Dermis blood vessel endothelial cell (primary cell): Measurements from ENCODE around the gene C2orf49. TPM values are rescaled to one million over a fixed set of nuclear protein-coding genes. Genes with fewer than 3 reads are reported as not detected.

Experiments
- DNase-seq: peaks from one replicate; pipeline ENCODE4 v3.0.0; 2010
- total RNA-seq: library from RNA; depleted of rRNA; stranded (reverse); fragments of >200 nt; gene quantifications from 2 replicates; pipeline ENCODE4 v1.2.3, GENCODE V29; 2014

C2orf49 gene
- total RNA-seq, 1 donor from 2014 or later, result 18.4 TPM

DNA sequence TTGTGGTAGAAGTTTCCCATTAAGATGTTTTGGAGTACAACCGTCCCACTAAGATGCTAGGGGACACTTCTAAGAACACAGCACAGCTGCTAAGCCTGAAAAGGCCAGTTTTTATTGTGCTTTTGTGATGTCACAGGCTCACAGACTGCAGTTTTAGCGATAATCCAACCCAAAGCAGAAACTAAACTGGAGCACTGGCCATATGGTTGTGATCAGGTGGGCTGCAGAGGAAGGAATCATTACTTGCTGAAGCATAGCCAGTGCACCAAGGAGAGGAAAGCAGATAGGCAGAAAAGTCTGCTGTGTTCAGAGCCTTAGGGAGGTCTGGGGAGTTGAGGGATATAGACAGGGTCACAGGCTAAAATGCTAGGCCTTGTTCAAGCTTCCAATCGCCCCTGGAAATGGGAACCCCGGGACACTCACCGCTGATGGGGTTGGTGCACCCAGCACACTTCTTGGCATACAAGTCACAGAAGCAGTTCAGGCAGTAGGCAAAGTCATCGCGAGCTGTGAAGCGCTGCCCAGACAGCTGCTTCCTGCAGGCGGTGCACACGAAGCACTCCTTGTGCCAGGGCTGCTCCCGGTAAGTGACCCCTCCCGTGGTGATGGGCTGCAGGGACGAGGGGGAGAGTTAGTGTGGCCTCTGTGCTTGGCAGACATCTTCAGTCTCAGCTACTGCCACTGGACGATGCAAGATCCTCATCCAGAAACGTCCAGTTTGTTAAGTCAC lies 25.7 kb downstream of the C2orf49 start:
- no peak for DNase-seq

DNA sequence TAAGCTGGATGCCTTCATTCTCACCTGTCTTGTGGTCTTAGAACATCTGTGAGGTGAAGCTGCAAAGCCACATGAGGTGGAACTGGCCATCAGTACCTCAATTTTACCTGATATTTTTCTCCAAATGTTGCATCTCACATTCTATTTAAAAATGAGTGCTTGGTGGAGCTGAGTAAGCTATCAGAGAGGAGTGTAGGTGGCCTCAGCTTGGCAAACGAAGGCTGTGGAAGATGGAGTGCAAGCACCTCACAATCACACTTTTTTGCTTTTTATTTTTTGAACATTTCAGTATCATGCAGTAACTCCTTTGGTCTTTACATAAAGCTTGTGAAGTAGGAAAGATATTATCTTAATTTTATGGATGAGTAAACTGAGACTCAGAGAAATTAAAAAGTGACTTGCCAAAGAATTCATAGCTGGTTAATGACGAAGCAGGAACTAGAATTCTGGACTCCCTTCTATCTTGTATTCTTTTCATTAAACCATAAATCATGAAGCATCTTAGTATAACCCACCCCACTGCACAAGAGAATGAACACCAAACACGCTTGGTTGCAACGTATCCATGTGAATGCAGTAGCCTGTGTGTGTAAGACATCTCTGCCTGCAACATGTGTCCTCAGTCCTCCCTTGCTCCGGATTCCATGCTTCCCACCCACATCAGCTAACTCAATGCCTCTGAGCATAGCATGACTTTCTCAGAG lies 27.2 kb downstream of the C2orf49 start:
- DNase-seq, result no peak

DNA sequence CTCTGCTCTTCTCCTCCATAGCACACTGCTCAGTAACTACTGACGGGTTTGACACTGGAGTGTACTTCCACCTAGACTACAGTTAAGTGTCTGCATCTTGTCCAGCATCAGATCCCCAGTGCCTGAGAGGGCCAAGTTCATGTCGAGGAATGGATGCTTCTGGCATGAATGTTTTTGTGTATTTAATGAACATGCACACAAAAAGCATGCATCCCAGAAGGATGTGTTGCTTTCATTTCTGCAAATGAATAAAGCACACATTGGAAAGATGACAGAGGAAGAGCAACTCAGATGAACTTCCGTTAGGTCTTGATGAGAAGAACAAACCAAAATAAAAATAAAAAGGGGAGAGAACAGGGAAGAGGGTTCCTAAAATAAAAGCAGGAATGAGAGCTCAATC lies 27.9 kb downstream of the C2orf49 start:
- DNase-seq, result no peak

GRCh38 chr2:105368759-105369408 lies 31.5 kb downstream of the C2orf49 start:
- DNase-seq, result no peak

- DNase-seq, result peak; percentile 93
Measured at GRCh38 chr2:105369777-105370690, 32.7 kb downstream of the C2orf49 start.

DNA sequence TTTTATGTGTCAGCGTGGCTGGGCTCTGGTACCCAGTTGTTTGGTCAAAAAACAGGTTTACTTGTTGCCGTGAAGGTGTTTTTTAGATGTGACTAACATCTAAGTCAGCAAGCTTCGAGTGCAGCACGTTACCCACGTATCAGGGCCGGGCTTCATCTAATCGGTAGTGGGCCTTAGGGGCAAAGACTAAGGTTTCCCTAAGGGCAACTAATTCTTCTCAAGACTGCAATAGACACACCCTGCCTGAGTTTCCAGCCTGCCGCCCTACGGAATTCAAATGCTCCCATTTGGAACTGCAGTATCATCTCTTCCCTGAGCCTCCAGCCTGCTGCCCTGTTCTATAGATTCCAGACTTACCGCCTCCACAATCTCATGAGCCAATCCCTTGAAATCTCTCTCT lies 33.8 kb downstream of the C2orf49 start:
- no peak for DNase-seq

GRCh38 chr2:105371810-105372209 lies 34.5 kb downstream of the C2orf49 start:
- no peak for DNase-seq

DNA sequence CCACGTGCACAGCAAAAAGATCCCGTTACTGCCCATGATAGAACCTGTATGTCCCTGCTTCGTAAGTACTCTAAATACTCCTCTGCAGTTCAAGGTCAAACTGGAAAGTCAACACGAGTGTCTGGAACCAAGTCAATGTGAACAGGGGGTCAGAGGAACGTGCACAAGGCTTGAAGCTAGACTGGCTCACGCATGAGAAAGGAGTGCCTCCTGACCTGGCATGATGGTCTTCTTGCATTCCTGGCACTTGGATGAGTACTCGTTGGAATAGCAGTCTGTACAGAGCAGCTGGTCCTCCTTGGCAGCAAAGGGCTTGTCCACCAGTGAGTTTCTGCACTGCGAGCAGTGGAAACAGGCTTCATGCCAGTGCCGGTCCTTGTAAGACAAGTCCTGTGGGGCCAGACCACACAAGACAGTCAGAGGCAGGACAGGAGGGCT lies 36.0 kb downstream of the C2orf49 start:
- no peak for DNase-seq

DNA sequence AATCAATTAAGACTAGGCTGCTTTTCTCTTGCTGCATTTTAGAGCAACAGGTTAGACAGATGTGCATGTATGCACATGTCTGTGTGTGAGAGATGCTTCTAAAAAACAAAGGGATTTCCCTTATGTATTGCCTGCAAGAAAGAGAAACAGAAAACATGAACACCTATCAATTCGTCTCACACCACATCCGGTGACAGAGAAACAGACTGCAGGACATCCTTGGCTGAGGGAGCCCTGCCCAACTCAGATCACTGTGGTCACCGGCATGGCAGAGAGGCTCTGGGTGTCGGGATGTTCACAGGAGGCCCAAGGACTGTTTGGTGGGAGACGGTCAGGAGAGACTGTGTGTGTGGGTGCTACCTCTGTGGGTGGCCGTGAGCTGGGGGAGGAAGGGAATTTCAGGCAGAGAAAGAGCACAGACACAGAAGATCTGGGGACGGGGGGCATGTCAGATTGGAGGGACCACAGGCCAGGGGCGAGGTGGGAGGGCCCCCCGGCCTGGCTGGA lies 36.6 kb downstream of the C2orf49 start:
- DNase-seq, result no peak

- DNase-seq, result no peak
Measured at GRCh38 chr2:105375001-105375561, 37.7 kb downstream of the C2orf49 start.

- no peak for DNase-seq
Measured at GRCh38 chr2:105376010-105376409, 38.7 kb downstream of the C2orf49 start.

DNA sequence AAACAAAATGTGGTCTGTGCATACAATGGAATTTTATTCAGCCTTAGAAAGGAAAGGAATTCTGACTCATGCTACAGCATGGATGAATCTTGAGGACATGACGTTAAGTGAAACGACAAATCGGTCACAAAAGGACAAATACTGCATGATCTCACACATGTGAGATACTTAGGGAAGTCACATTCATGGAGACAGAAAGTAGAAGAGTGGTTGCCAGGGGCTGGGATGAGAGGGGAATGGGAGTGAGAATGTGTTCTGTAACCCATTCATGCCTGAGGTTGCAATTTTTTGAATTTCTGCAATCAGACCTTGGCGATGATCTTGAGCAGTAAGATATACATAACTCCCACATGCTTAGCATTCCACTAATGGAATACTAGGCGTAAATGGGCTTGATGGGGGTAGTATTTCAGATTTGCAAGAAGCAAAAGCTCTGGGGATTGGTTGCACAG lies 39.5 kb downstream of the C2orf49 start:
- DNase-seq, result peak; percentile 92

- DNase-seq, result no peak
Measured at GRCh38 chr2:105377871-105378270, 40.5 kb downstream of the C2orf49 start.

DNA sequence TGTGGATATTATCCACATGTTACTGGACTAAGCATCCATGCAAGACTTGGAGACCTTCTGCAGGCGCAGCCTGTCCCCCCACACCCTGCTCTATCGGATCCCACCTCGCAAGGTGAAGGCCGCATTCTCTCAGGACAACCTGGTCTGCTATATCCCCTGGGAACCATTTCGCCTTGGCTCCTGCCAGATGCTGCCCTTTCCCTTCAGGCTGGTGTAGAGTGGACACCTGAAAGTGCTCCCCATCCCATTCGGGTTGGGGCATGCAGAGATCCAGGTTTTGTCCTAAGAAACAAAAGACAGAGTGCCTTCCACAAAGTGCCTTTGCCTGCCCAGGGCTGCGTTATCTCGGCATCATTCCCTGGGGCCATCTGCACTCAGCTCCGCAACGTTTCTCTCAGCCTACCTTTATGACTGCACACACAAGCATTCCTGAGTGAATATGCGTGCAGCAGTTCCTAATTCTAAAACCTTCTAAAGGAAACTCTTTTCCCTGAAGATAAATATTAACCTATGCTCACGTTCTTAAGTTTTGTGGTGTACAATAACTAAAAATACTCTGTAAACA lies 41.0 kb downstream of the C2orf49 start:
- DNase-seq, result no peak

- DNase-seq, result no peak
Measured at GRCh38 chr2:105378921-105379383, 41.6 kb downstream of the C2orf49 start.

GRCh38 chr2:105379741-105380186 lies 42.4 kb downstream of the C2orf49 start:
- peak; percentile 70 for DNase-seq

DNA sequence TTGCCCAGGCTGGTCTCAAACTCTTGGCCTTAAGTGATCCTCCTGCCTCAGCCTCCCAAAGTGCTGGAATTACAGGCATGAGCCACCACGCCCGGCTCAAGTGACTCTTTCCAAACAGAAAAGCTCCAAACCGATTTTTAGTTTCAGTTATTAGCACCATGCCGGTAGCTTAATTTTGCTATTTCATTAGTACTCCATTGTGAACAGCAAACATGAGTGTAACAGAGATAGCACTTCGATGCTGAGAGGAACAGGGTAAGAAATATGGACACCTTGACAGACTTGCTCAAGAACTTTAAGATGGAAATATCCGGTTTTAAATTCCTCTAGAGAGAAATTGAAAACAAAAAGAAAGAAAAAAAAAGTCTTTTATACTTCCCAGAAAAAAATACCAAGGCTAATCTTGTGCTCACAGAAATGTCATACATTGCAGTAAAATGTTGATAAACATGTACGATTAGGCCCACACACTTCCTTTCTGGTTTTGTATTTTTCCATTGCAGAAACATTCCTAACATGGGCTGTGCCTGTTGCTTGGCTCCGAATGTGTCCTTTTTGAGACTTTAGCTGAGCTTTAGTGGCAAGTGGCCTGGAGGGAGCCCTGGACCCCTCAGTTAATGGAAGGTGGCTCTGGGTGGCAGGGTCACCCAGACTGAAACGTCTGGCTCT lies 43.2 kb downstream of the C2orf49 start:
- peak; percentile 62 for DNase-seq

- no peak for DNase-seq
Measured at GRCh38 chr2:105381101-105381668, 43.8 kb downstream of the C2orf49 start.

GRCh38 chr2:105382177-105382576 lies 44.8 kb downstream of the C2orf49 start:
- no peak for DNase-seq

DNA sequence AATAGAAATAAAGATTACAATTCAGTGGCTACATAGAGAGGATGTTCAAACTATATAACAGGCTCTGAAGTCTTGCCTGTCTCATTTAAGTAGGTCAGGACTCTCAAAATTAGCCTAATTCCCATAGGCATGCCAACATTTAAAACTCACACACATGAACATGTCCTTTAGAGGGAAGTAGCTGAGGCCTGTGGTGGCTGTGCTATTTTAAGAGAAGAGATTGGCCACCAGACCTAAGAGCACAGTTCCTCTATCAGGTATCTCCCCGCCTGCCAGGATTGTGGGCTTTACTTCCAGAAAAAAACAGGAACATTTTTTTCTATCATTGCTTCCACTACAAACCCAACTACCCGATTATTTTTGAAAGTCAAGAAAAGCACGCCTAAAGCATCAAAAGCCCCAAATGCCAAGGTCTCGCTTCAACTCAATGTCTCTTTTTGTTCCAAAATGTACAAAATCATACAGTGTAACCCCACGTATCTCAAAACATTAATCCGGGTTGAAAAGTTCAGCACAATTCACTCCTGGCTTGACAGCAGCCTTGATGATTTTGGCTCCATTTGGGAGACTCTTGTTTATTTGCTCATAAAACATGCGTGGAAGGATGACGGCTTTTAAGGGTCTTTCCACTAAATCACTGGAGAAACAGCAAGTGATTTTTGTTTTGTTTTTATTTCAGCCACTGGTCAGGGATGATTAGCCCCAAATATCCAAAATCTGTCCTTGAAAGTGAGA lies 46.3 kb downstream of the C2orf49 start:
- no peak for DNase-seq
